Mesothelial cell of epicardium (in vitro differentiated cells): ENCODE results near the gene PTBP1. TPM values are rescaled to one million over a fixed set of nuclear protein-coding genes. Genes with fewer than 3 reads are reported as not detected.

Source experiments
- DNase-seq, 2 experiments: peaks; one replicate each; pipeline ENCODE4 v3.0.0; 2021; ENCODE audit warnings: low spot score in 2 of 2; ENCODE audit not compliant: unreplicated experiment in 2 of 2
- H3K27ac Mint-ChIP-seq: 2 replicates; pipeline ENCODE4 v1.8.0; 2021; ENCODE audit warnings: mixed read lengths
- H3K27me3 Mint-ChIP-seq: 2 replicates; pipeline ENCODE4 v1.8.0; 2021; ENCODE audit warnings: low read depth, mixed read lengths
- H3K36me3 Mint-ChIP-seq: 2 replicates; pipeline ENCODE4 v1.8.0; 2021; ENCODE audit warnings: mixed read lengths
- H3K4me1 Mint-ChIP-seq: 2 replicates; pipeline ENCODE4 v1.8.0; 2021; ENCODE audit warnings: mixed read lengths
- H3K4me3 Mint-ChIP-seq: 2 replicates; pipeline ENCODE4 v1.8.0; 2021; ENCODE audit warnings: mild to moderate bottlenecking, moderate library complexity, mixed read lengths
- H3K9me3 Mint-ChIP-seq: 2 replicates; pipeline ENCODE4 v1.8.0; 2021; ENCODE audit warnings: mixed read lengths
- total RNA-seq: library from RNA; stranded (reverse); gene quantifications from 3 replicates; pipeline ENCODE4 v1.2.1, GENCODE V29; 2021
- TF ChIP-seq, protein P1 (sequence below): fragments of 200-600 bp; sonication (generic); IDR thresholded peaks from one replicate; pipeline ENCODE4 v1.5.0; 2021; ENCODE audit warnings: antibody characterized with exemption; ENCODE audit not compliant: unreplicated experiment

The PTBP1 gene
- total RNA-seq, 1 donor from 2014 or later, result 447 TPM

DNA sequence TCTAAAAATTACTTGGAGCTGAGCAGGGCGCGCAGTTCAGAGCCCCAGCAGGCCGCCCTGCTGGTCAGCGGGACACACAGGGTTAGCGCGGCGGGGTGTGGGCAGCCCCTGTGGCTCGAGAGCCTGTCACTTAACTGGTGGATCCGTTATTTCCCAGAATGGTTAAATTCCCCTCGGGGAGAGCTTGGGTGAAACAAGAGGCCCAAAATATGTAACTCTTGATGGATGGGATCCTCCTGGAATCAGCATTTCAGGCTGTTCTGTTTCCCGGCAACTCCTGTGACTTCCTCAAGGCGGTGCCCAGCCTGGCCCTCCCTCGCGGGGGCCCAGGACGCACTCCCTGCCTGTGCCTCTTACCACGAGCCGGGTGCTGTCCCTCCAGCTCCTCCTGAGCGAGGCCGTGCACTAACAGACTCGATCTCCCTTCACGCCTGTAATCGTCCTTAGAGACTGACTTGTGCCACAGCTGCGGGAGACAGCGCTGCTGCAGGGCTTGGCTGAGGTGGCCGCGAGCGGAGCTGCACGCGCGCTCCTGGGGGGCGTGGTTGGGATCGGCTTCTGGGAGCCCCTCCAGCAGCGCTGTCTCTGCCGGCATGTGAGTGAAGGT is 9.7 kb downstream of the PTBP1 start:
- H3K36me3 Mint-ChIP-seq, result peaks cover 22% of the 10 kb centered on the region

DNA sequence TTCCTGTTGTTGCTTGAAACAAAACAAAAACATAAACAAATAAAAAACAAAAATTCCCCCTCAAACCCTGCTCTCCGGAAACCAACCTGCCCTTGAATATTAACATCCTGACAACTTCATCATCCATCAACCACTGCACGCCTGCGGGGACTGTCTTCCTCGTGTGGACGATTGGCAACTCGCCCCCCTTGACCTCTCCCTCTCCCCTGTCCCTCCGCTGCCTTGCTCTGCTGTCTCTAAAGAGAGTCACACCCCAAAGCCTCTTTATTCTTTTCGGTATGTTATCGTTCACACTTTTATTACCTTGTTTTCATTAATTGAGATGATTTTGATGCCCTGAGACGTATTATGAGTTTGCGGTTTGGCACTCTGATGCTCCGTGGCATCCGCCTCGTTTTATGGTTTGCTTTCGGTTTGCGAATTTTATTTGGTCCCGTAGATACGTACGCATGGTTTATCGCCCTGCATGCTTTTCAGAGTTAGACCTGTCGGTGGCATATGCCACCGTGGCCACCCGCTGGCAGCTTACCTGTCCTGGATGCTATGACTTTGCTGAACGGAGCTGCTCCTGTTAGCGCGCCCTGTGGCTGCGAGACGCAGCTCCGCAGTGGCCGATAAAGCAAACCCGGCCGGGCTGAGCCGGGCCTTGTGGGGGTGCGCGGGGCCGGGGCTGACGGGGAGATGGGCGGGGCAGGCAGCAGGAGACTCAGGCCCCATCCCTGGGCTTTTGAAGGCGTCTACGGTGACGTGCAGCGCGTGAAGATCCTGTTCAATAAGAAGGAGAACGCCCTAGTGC is 10.6 kb downstream of the PTBP1 start:
- Mint-ChIP-seq H3K9me3 (no peaks in the 10 kb centered on the region), H3K27me3 (no peaks in the 10 kb centered on the region), H3K36me3 (peaks cover 19% of the 10 kb centered on the region), H3K4me1 (peaks cover 17% of the 10 kb centered on the region), H3K4me3 (no peak overlapping the region), H3K27ac (peak overlapping the region; percentile 85)
- TF ChIP-seq, protein P1, sequence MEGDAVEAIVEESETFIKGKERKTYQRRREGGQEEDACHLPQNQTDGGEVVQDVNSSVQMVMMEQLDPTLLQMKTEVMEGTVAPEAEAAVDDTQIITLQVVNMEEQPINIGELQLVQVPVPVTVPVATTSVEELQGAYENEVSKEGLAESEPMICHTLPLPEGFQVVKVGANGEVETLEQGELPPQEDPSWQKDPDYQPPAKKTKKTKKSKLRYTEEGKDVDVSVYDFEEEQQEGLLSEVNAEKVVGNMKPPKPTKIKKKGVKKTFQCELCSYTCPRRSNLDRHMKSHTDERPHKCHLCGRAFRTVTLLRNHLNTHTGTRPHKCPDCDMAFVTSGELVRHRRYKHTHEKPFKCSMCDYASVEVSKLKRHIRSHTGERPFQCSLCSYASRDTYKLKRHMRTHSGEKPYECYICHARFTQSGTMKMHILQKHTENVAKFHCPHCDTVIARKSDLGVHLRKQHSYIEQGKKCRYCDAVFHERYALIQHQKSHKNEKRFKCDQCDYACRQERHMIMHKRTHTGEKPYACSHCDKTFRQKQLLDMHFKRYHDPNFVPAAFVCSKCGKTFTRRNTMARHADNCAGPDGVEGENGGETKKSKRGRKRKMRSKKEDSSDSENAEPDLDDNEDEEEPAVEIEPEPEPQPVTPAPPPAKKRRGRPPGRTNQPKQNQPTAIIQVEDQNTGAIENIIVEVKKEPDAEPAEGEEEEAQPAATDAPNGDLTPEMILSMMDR, result no peak
- no peak for DNase-seq

More for the DNA sequence above, 9.7 kb downstream of the PTBP1 start:
- Mint-ChIP-seq H3K27me3 (no peaks in the 10 kb centered on the region), H3K4me3 (no peak overlapping the region), H3K4me1 (peaks cover 26% of the 10 kb centered on the region), H3K9me3 (no peaks in the 10 kb centered on the region), H3K27ac (peak overlapping the region; percentile 85)
- TF ChIP-seq, protein P1, result peak; percentile 18
- DNase-seq, result no peak

DNA sequence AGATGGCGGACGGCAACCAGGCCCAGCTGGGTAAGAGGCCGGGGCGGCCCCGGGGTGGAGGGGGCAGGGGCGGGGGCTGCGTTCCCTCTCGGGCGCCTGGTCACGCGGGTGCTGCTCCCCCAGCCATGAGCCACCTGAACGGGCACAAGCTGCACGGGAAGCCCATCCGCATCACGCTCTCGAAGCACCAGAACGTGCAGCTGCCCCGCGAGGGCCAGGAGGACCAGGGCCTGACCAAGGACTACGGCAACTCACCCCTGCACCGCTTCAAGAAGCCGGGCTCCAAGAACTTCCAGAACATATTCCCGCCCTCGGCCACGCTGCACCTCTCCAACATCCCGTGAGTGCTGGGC is 11.1 kb downstream of the PTBP1 start:
- H3K4me3 Mint-ChIP-seq, result no peak overlapping the region
- H3K9me3 Mint-ChIP-seq, result no peaks in the 10 kb centered on the region
- TF ChIP-seq, protein P1, result no peak
- H3K4me1 Mint-ChIP-seq, result peaks cover 13% of the 10 kb centered on the region
- peaks cover 19% of the 10 kb centered on the region for H3K36me3 Mint-ChIP-seq
- no peak overlapping the region for H3K27ac Mint-ChIP-seq
- no peaks in the 10 kb centered on the region for H3K27me3 Mint-ChIP-seq
- DNase-seq, result no peak

DNA sequence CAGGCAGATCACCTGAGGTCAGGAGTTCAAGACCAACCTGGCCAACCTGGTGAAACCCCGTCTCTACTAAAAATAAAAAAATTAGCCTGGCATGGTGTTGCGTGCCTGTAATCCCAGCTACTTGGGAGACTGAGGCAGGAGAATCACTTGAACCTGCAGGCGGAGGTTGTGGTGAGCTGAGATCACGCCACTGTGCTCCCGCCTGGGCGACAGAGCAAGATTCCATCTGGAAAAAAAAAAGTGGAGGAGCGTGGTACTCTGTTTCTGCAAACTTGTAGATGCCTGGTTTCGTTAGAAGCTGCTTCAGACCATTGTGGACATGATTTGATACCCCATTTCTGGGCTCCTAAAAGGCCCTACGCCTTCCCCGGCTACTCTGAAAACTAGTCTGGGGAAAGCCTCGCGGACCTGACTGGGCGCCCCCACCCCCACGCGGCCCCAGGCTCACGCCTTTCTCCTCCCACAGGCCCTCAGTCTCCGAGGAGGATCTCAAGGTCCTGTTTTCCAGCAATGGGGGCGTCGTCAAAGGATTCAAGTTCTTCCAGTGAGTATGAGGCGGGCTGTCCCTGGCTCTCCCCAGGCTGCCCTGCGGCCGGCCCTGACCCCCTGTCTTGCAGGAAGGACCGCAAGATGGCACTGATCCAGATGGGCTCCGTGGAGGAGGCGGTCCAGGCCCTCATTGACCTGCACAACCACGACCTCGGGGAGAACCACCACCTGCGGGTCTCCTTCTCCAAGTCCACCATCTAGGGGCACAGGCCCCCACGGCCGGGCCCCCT is 13.0 kb downstream of the PTBP1 start:
- no peaks in the 10 kb centered on the region for H3K27me3 Mint-ChIP-seq
- H3K36me3 Mint-ChIP-seq, result peaks cover 21% of the 10 kb centered on the region
- DNase-seq, result no peak
- no peak overlapping the region for H3K4me3 Mint-ChIP-seq
- H3K4me1 Mint-ChIP-seq, result peaks cover 8% of the 10 kb centered on the region
- peak overlapping the region; percentile 56 for H3K27ac Mint-ChIP-seq
- no peaks in the 10 kb centered on the region for H3K9me3 Mint-ChIP-seq
- TF ChIP-seq, protein P1, result no peak

- Mint-ChIP-seq H3K27me3 (no peaks in the 10 kb centered on the region), H3K27ac (peak overlapping the region; percentile 56), H3K36me3 (peaks cover 24% of the 10 kb centered on the region), H3K4me1 (peaks cover 8% of the 10 kb centered on the region), H3K4me3 (no peak overlapping the region), H3K9me3 (no peaks in the 10 kb centered on the region)
- DNase-seq, result no peak
- TF ChIP-seq, protein P1, result no peak
These were observed 13.7 kb downstream of the PTBP1 start for GRCh38 chr19:810883-811489.
